ENCODE data around the gene PRR12. TPM values are rescaled to one million over a fixed set of nuclear protein-coding genes. Genes with fewer than 3 reads are reported as not detected.
A peak's percentile ranks its signal among the peaks of the same experiment; 100 is the strongest.

PRR12 gene
- total and polyA plus RNA-seq, 4 experiments from 2014 or later, result 1.2 to 65.1 (median 64.6) TPM; not detected in 1

- peak; percentile 70 to 81 (median 78) for DNase-seq
- CTCF ChIA-PET (ENCODE audit: partially characterized antibody), result interaction anchor here (0.6 to 10.1 kb wide), 25 partner anchors 11 to 280 kb away, joined by 3 to 299 read pairs (median 5); partner anchors contain the start of genes ALDH16A1, FCGRT, PRRG2 and RCN3
- H3K36me3 Mint-ChIP-seq, result no peaks in the 10 kb centered on the region
- no peaks in the 10 kb centered on the region for H3K9me3 Mint-ChIP-seq
- Histone ChIP-seq H3K27ac (ENCODE audit: low read depth, low read length) (no peak overlapping the region), H3K9me3 (ENCODE audit: control insufficient read depth in 1 of 2, low read length in 2 of 2) (no peaks in the 10 kb centered on the region), H3K36me3 (ENCODE audit: insufficient read depth, low read length) (no peaks in the 10 kb centered on the region), H3K4me1 (ENCODE audit: insufficient read depth, low read length) (peaks cover 47% of the 10 kb centered on the region), H3K27me3 (ENCODE audit: insufficient read depth, low read length) (no peaks in the 10 kb centered on the region), H3K4me3 (ENCODE audit: low read length in 2 of 2) (peak overlapping the region; percentile 4 to 34)
- peak overlapping the region; percentile 43 to 91 (median 84) for H3K4me3 Mint-ChIP-seq
- H3K4me1 Mint-ChIP-seq, result peaks cover 27 to 61% (median 39%) of the 10 kb centered on the region in 4 donors
- intact Hi-C loops (cut with micrococcal nuclease), result loop anchor here (1.0 kb wide), 3 partner anchors 23 to 73 kb away; partner anchors contain the start of gene FLT3LG
- peak overlapping the region; percentile 40 to 95 (median 90) for H3K27ac Mint-ChIP-seq
- no peaks in the 10 kb centered on the region for H3K27me3 Mint-ChIP-seq
- POLR2A ChIA-PET (ENCODE audit: partially characterized antibody), result interaction anchor here (0.6 to 16.4 kb wide), 19 partner anchors 8 to 134 kb away, joined by 3 to 629 read pairs (median 6); partner anchors contain the start of genes FLT3LG, NOSIP, PRMT1 and RCN3
Measured at GRCh38 chr19:49546825-49547565, 44.0 kb upstream of the PRR12 start.

GRCh38 chr19:49549045-49549444 is 41.9 kb upstream of the PRR12 start:
- Mint-ChIP-seq H3K36me3 (peaks cover 7 to 8% of the 10 kb centered on the region in 2 donors), H3K4me3 (peak overlapping the region in 7 of 8 donors; percentile 32 to 83 (median 69)), H3K27me3 (no peaks in the 10 kb centered on the region), H3K4me1 (peaks cover 37 to 76% (median 53%) of the 10 kb centered on the region in 4 donors), H3K27ac (peak overlapping the region; percentile 82 to 97 (median 87)), H3K9me3 (no peaks in the 10 kb centered on the region)
- Histone ChIP-seq H3K4me1 (ENCODE audit: insufficient read depth, low read length) (peaks cover 68% of the 10 kb centered on the region), H3K27me3 (ENCODE audit: insufficient read depth, low read length) (no peaks in the 10 kb centered on the region), H3K27ac (ENCODE audit: low read depth, low read length) (no peak overlapping the region), H3K36me3 (ENCODE audit: insufficient read depth, low read length) (no peaks in the 10 kb centered on the region), H3K4me3 (ENCODE audit: low read length in 2 of 2) (no peak overlapping the region), H3K9me3 (ENCODE audit: control insufficient read depth in 1 of 2, low read length in 2 of 2) (no peaks in the 10 kb centered on the region)
- CTCF ChIA-PET (ENCODE audit: partially characterized antibody), result interaction anchor here (1.0 to 10.1 kb wide), 4 partner anchors 13 to 132 kb away, joined by 4 to 299 read pairs (median 92); no protein-coding TSS in a partner anchor
- no peak for DNase-seq
- intact Hi-C loops (cut with micrococcal nuclease), result no loop called here
- POLR2A ChIA-PET (ENCODE audit: partially characterized antibody), result interaction anchor here (0.6 to 16.4 kb wide), 9 partner anchors 15 to 75 kb away, joined by 3 to 629 read pairs (median 3); partner anchors contain the start of genes FLT3LG, PRR12 and RPS11

DNA sequence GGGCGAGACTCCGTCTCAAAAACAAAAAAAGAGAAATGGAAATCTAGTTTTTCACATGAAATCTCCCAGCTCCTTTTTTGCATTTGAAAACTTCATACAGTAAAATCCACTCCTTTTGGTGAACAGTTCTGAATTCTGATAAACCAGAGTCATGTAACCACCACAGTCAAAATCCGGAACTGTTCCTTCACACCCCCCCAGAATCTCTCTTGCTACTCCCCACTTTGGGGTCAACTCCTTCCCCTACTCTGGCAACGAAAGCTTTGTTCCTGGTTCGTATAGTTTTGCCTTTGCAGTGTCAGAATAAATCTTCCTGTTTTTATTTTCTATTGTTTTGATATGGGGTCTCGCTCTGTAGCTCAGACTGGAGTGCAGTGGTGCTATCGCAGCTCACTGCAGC is 39.5 kb upstream of the PRR12 start:
- no peak overlapping the region for H3K27ac ChIP-seq (ENCODE audit: low read depth, low read length)
- Mint-ChIP-seq H3K4me1 (peaks cover 38 to 91% (median 60%) of the 10 kb centered on the region in 4 donors), H3K4me3 (peak overlapping the region in 4 of 8 donors; percentile 10 to 52 (median 42)), H3K27ac (peak overlapping the region; percentile 16 to 89 (median 83)), H3K9me3 (peaks cover 0 to 3% (median 0%) of the 10 kb centered on the region in 8 donors), H3K27me3 (no peaks in the 10 kb centered on the region), H3K36me3 (peaks cover 16 to 24% of the 10 kb centered on the region in 2 donors)
- no peaks in the 10 kb centered on the region for H3K27me3 ChIP-seq (ENCODE audit: insufficient read depth, low read length)
- H3K9me3 ChIP-seq (ENCODE audit: control insufficient read depth in 1 of 2, low read length in 2 of 2), result no peaks in the 10 kb centered on the region
- ChIA-PET CTCF (ENCODE audit: partially characterized antibody) (interaction anchor here (0.8 to 10.1 kb wide), 7 partner anchors 9 to 128 kb away, joined by 3 to 299 read pairs (median 5); partner anchors contain the start of gene PRMT1), POLR2A (ENCODE audit: partially characterized antibody) (interaction anchor here (1.1 to 16.4 kb wide), 7 partner anchors 13 to 124 kb away, joined by 3 to 629 read pairs (median 4); no protein-coding TSS in a partner anchor)
- H3K4me1 ChIP-seq (ENCODE audit: insufficient read depth, low read length), result peaks cover 91% of the 10 kb centered on the region
- peaks cover 15% of the 10 kb centered on the region for H3K36me3 ChIP-seq (ENCODE audit: insufficient read depth, low read length)
- no peak for DNase-seq
- no peak overlapping the region for H3K4me3 ChIP-seq (ENCODE audit: low read length in 2 of 2)
- intact Hi-C loops (cut with micrococcal nuclease), result no loop called here

DNA sequence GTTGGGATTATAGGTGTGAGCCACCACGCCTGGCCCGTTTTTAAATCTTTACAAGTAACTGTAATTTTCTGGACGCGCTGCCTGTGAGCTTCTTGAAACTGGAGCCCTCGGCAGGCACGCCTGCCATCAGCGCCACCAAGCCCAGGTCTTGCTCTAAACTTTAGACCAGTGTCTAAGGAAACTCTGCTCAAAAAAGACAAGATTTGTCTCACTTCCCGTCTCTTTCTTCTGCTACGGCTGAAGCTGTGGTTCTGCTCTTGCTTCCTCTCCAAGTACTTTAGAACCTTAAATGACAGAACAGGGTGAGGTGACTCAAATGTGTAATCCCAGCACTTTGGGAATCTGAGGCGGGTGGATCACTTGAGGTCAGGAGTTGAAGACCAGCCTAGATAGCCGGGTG is 38.2 kb upstream of the PRR12 start:
- Mint-ChIP-seq H3K27me3 (no peaks in the 10 kb centered on the region), H3K4me3 (peak overlapping the region; percentile 76 to 94 (median 86)), H3K9me3 (peaks cover 0 to 3% (median 0%) of the 10 kb centered on the region in 8 donors), H3K36me3 (peaks cover 23 to 31% of the 10 kb centered on the region in 2 donors), H3K4me1 (peaks cover 36 to 89% (median 57%) of the 10 kb centered on the region in 4 donors), H3K27ac (peak overlapping the region; percentile 96 to 99 (median 98))
- no peaks in the 10 kb centered on the region for H3K9me3 ChIP-seq (ENCODE audit: control insufficient read depth in 1 of 2, low read length in 2 of 2)
- H3K27me3 ChIP-seq (ENCODE audit: insufficient read depth, low read length), result no peaks in the 10 kb centered on the region
- CTCF ChIA-PET (ENCODE audit: partially characterized antibody), result interaction anchor here (1.2 to 10.1 kb wide), 5 partner anchors 12 to 127 kb away, joined by 3 to 299 read pairs (median 11); partner anchors contain the start of gene PRMT1
- no peak overlapping the region for H3K4me3 ChIP-seq (ENCODE audit: low read length in 2 of 2)
- POLR2A ChIA-PET (ENCODE audit: partially characterized antibody), result interaction anchor here (0.5 to 16.4 kb wide), 15 partner anchors 12 to 123 kb away, joined by 3 to 629 read pairs (median 5); partner anchors contain the start of genes BCL2L12, IRF3, NOSIP and PRR12
- intact Hi-C loops (cut with micrococcal nuclease), result loop anchor here (1.0 kb wide), 1 partner anchor 18 kb away; no protein-coding TSS in a partner anchor
- peaks cover 93% of the 10 kb centered on the region for H3K4me1 ChIP-seq (ENCODE audit: insufficient read depth, low read length)
- peaks cover 27% of the 10 kb centered on the region for H3K36me3 ChIP-seq (ENCODE audit: insufficient read depth, low read length)
- H3K27ac ChIP-seq (ENCODE audit: low read depth, low read length), result peak overlapping the region; percentile 34
- peak; percentile 57 to 67 (median 61) for DNase-seq

- no peaks in the 10 kb centered on the region for H3K9me3 ChIP-seq (ENCODE audit: control insufficient read depth in 1 of 2, low read length in 2 of 2)
- ChIA-PET POLR2A (ENCODE audit: partially characterized antibody) (interaction anchor here (0.7 to 16.4 kb wide), 15 partner anchors 7 to 111 kb away, joined by 3 to 629 read pairs (median 5); partner anchors contain the start of genes BCL2L12, IRF3, NOSIP and PRR12), CTCF (ENCODE audit: partially characterized antibody) (interaction anchor here (1.7 to 10.1 kb wide), 4 partner anchors 8 to 124 kb away, joined by 5 to 299 read pairs (median 23); partner anchors contain the start of gene PRMT1)
- intact Hi-C loops (cut with micrococcal nuclease), result loop anchor here (1.0 kb wide), 1 partner anchor 17 kb away; no protein-coding TSS in a partner anchor
- Mint-ChIP-seq H3K27me3 (no peaks in the 10 kb centered on the region), H3K9me3 (peaks cover 0 to 3% (median 0%) of the 10 kb centered on the region in 8 donors), H3K36me3 (peaks cover 28 to 36% of the 10 kb centered on the region in 2 donors), H3K4me3 (peak overlapping the region; percentile 18 to 86 (median 72)), H3K4me1 (peaks cover 40 to 85% (median 58%) of the 10 kb centered on the region in 4 donors), H3K27ac (peak overlapping the region; percentile 89 to 99 (median 97))
- H3K4me3 ChIP-seq (ENCODE audit: low read length in 2 of 2), result no peak overlapping the region
- no peaks in the 10 kb centered on the region for H3K27me3 ChIP-seq (ENCODE audit: insufficient read depth, low read length)
- peak in 4 of 5 donors; percentile 32 to 88 (median 42) for DNase-seq
- peaks cover 97% of the 10 kb centered on the region for H3K4me1 ChIP-seq (ENCODE audit: insufficient read depth, low read length)
- peak overlapping the region; percentile 55 for H3K27ac ChIP-seq (ENCODE audit: low read depth, low read length)
- H3K36me3 ChIP-seq (ENCODE audit: insufficient read depth, low read length), result peaks cover 30% of the 10 kb centered on the region
Measured at GRCh38 chr19:49553451-49554271, 37.3 kb upstream of the PRR12 start.

DNA sequence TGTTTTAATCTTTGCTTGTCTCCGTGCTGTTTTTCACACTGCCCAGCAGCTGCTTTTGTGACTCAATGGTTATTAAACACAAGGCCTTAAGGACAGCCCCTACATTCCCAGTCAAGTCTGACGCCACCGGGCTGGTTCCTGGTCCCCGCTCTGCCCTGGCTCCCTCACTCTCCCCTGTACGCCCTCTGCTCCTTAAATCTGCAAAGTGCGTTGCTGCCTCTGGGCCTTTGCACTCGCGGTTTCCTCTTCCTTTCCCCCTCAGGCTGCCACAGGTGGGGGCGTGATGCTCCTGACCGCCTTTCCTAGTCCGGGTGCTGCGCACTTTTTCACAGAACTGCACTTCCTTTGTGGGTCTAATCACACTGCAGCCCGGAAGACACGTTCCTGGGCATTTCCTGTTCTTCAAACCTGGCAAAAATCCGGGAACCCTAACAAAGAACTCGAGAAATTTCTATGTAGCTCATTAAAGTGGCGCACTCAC is 36.2 kb upstream of the PRR12 start:
- H3K36me3 Mint-ChIP-seq, result peaks cover 38 to 47% of the 10 kb centered on the region in 2 donors
- CTCF ChIA-PET (ENCODE audit: partially characterized antibody), result interaction anchor here (1.0 to 10.1 kb wide), 4 partner anchors 9 to 79 kb away, joined by 4 to 299 read pairs (median 23); no protein-coding TSS in a partner anchor
- DNase-seq, result peak; percentile 50 to 60 (median 57)
- peaks cover 39 to 85% (median 58%) of the 10 kb centered on the region in 4 donors for H3K4me1 Mint-ChIP-seq
- Histone ChIP-seq H3K9me3 (ENCODE audit: control insufficient read depth in 1 of 2, low read length in 2 of 2) (no peaks in the 10 kb centered on the region), H3K4me3 (ENCODE audit: low read length in 2 of 2) (no peak overlapping the region), H3K27me3 (ENCODE audit: insufficient read depth, low read length) (no peaks in the 10 kb centered on the region), H3K36me3 (ENCODE audit: insufficient read depth, low read length) (peaks cover 40% of the 10 kb centered on the region), H3K4me1 (ENCODE audit: insufficient read depth, low read length) (peaks cover 97% of the 10 kb centered on the region), H3K27ac (ENCODE audit: low read depth, low read length) (peak overlapping the region; percentile 55)
- peak overlapping the region; percentile 89 to 99 (median 97) for H3K27ac Mint-ChIP-seq
- no peaks in the 10 kb centered on the region for H3K27me3 Mint-ChIP-seq
- POLR2A ChIA-PET (ENCODE audit: partially characterized antibody), result interaction anchor here (0.8 to 16.4 kb wide), 11 partner anchors 8 to 110 kb away, joined by 3 to 629 read pairs (median 6); partner anchors contain the start of genes BCL2L12, IRF3, NOSIP and PRR12
- peaks cover 0 to 3% (median 0%) of the 10 kb centered on the region in 8 donors for H3K9me3 Mint-ChIP-seq
- intact Hi-C loops (cut with micrococcal nuclease), result no loop called here
- H3K4me3 Mint-ChIP-seq, result peak overlapping the region; percentile 68 to 86 (median 78)

Data from CD4-positive, alpha-beta memory T cell (primary cell).